Activated naive CD4-positive, alpha-beta T cell (primary cell): ENCODE results near the gene SMIM22.

ENCODE experiments used
- DNase-seq, 4 experiments: peaks; one replicate each; lab custom pipeline; 2025; lab: John Stamatoyannopoulos, UW

Gene SMIM22

DNA sequence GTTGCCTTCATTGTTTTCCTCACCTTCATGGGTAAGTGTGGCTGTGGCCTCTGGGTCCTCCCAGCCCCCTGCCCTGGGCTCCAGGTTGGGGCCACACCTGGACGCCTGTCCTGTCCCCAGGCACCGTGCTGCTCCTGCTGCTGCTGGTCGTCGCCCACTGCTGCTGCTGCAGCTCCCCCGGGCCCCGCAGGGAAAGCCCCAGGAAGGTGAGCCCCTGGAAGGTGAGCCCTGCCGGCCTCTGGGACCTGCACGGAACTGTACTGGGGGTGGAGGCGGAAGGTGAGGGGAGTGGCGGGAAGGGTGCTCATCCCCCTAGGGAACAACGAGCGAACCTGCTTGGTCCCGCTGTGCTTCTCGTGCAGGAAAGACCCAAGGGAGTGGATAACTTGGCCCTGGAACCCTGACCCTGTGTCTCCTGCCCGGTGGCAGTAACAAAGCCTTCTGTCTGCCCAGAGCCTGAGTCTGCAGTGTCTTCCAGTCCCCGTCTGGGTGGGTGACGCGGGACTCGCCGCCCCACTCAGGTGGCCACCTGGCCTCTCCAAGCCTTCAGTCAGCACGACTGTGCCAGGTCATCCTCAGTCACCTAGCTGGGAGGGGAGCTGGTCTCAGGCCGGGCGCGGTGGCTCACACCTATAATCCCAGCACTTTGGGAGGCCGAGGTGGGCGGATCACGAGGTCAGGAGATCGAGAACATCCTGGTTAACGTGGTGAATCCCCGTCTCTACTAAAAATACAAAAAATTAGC lies 831 bp downstream of the SMIM22 start:
- DNase-seq = no peak

DNA sequence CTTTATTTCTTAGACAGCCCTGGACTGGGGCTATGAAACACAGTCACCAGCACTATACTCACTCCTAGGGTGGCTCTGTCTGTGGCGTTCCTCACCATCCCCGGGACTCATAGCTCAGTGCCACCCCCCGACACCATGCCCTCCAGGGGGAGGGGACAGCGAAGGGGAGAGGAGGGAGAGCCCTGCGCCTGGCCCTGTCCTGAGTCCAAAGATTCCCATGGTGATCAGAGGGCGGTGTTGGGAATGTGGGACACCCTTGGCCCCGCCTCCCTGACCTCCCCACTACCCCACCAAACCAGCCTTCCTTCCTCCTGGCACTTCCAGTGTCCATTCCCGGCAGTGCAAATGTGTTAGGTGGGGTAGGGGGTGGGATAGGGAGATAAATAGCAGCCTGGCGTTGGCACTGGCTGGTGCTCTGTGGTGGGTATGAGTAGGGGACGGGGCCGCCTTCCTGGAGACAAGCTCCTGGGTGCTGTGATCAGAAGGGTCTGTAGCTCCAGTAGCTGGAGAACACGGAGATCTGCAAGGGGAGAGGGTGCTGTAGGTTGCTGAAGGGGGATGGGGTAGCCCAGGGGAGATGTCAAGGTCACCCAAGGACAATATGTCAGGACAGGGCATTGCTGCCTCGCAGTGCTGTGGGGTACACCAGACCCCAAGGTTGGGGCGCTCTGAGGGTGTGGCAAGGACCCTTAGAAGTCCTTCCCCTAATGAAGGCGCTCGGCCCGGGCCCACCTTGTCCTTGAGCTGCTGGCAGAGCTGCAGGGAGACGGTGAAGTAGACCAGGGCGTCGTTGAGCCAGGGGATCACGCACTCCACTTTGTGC lies 2.0 kb downstream of the SMIM22 start:
- no peak for DNase-seq

DNA sequence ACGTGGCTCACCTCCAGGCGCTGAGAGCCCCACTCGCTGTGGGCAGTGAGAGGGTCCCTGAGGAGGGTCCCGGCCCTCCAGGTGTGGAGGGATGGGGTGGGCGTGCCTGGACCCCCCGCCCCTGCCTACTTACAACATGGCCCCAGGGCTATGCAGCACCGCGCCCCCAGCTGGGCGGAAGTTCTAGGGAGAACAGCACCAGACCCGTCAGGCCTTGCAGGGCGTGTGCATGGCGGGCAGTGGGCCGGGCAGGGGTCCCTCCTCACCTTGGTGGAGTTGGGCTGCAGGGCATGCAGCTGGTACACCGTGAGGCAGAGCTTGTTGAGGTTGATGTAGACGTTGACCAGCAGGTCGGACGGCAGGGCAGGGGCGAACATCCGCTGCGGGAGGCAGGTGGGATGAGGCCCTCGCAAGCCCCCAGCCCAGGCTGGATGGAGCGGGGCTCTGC lies 2.7 kb downstream of the SMIM22 start:
- DNase-seq = no peak

GRCh38 chr16:4798456-4798855 lies 3.3 kb downstream of the SMIM22 start:
- DNase-seq = no peak

GRCh38 chr16:4799171-4799855 lies 4.1 kb downstream of the SMIM22 start:
- DNase-seq = no peak

DNA sequence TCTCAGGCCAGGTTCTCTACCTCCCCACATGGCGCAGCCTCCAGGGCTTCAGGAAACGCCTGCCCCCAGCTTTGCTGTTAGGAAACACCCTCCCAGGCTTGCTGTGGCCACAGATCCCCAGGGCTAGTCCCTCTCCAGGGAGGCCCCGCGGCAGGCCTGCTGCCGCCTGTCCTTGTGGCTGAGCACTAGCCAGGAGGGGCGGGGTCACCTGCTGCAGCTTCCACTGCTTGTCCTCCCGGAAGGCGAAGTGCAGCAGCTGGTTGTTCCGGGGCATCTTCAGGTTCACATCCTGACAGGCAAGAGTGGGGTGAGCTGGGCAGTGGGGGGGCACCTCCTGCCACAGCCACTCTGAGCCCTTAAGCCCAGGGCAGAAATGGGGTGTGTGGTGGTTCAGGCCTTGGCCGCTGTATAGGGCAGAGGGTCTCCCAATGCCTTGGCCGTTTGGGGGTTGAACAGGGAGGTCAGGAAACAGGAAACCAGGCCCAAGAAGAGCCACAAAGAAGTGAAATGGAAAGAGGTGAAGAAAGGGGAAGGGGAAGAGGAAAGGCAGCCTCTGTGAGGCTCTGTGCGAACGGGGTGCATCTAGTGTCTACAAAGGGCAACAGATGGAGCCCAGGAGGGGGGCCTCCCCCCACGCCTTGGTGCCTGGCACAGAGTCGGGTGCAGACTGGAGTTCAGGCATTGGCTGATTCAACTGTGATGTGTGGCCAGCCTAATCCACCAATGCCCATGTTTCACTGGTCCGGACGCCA lies 5.3 kb downstream of the SMIM22 start:
- no peak for DNase-seq

- no peak for DNase-seq
Measured at GRCh38 chr16:4801051-4801961, 6.1 kb downstream of the SMIM22 start.

- peak; percentile 40 to 79 (median 58) for DNase-seq
Measured at GRCh38 chr16:4801962-4802658, 6.9 kb downstream of the SMIM22 start, which contains the start of gene ROGDI. Gene ROGDI (minus strand): TSS chr16:4802633. CDS start chr16:4802571, 62 bp downstream.

DNA sequence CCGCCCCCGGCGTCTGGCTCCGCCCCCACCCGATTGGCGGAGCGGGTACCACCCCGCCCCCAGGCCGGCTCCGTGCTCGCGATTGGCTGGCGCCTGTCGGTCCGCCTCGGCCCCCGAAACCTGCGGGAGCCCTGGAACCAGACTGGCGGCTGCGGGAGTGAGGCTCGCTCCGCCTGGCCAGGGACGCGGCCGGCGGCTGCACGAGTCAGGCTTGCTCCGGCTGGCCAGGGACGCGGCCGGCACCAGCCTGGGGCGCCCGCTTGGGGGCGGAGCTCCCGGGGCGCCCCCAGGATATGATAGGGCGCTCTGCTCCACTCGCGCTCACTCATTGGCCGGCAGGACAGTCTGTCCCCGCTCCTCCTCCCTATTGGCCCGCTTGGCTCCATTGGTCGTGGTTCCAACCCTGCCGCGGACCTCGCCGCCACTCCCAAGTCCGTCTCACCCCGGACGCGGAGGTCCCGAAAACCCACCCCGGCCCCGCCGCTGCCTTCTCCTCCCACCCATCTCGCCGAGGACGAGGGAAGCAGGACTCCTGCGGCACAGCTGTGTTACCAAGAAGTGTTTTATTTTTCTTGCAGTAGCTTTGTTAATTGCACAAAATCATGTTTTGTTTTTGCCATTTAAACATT lies 7.6 kb downstream of the SMIM22 start:
- peak; percentile 69 to 88 (median 76) for DNase-seq

DNA sequence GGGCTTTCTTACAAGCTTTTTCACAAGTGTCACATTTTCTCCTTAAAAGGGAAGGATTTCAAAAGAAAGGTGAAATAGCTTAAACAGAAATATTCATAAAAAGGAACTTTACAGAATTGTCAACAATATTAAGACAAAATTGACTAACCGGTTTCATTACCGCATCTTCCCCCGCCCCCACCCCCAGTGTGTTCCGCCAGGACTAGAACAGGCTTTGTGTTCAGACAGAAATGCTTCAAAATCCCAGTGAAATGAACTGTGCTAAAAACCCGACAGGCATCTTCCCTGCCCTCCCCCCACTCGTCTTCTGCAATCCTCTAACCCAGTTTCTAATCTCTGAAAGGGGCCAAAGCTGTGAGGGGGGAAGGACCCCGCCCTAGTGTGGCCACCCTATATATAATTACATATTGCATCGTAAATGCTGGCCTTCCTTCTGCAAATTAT lies 8.3 kb downstream of the SMIM22 start:
- no peak for DNase-seq

DNA sequence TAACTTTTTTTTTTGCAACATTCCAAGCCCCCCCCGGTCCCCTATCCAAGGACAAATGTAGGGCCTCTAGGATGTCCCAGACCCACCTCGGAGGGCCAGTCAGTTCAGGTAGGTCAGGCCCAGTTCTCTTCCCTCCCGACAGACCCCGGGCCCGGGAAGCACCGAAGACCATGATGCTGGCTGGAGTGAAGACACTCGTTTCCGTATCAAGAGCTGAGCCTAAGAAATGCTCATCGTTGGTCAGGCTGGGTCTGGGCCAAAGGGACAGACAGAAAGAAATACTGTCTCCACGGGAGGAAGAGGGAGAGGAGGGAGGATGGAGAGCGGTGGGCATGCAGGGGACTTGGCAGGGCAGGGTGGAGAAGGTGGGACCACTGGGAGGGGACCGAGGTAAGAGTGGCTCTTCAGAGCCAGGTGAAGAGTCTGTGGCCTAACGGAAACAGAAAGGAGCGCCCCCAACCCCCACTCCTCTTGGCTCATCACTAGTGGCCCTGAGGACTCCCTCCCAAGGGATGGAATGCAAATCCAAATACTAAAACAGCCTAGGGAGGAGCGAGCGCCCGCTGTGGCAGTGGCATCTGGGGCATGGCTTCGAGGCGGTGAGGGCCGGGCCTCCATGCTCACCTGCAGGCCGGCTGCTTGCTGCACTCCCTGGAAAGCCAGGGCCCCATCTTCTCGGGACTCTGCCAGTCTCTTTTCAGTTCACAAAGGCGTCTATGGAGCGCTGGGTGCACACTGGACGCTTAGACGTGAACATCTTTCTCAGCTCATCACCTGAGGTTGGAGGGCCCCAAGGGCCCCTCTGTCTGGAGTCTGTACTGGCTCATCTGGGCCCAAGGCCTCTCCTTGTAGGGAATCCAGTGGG lies 9.0 kb downstream of the SMIM22 start:
- no peak for DNase-seq

DNA sequence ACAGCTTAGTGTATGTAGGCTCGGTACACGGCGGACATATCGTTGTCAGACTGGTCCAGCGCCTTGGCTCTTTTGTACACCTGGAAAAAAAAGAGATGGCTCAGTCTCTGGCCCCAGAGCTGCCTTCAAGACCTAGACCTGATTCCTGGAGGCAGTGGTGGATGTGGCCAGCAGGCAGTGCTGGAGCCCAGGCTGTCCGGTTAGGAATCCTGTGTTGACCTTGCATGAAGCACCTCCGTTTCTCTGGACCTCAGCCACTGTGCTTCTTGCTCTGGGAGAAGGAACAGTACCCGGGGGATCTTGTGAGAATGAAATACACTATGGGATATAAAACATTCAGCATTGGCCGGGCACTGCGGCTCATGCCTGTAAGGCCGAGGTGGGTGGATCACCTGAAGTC lies 10.1 kb downstream of the SMIM22 start:
- DNase-seq = no peak

DNA sequence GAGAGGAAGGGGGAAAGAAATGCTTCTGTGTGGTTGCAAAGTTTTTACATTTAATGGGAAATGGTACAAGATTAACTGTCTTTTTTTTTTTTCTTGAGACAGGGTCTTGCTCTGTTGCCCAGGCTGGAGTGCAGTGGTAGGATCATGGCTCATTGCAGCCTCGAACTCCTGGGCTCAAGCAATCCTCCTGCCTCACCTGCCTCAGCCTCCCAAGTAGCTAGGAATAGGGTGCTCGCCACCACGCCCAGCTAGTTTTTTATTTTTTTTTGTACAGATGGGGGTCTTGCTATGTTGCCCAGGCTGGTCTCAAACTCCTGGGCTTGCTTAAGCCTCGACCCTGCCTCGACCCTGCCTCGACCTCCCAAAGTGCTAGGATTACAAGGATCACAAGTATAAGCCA lies 11.1 kb downstream of the SMIM22 start:
- no peak for DNase-seq

DNA sequence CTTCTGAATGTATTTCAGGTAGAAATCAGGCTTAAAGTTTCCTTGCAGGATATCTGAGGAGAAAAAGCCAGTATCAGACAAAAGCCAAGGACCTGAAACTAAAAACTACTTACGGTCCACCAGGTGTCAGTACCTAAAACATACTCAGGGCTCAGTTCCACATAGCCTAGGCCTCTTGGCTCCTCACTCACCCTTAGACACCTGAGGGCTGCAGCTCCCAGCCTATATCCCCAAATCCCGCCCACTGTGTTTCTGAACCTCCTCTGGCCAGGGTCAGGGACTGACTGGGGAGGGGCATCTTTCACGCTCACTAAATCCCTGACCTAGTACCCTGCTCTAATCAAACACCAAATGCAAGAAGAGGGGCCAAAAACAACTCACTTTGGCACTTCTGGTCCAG lies 16.1 kb downstream of the SMIM22 start:
- DNase-seq = no peak

DNA sequence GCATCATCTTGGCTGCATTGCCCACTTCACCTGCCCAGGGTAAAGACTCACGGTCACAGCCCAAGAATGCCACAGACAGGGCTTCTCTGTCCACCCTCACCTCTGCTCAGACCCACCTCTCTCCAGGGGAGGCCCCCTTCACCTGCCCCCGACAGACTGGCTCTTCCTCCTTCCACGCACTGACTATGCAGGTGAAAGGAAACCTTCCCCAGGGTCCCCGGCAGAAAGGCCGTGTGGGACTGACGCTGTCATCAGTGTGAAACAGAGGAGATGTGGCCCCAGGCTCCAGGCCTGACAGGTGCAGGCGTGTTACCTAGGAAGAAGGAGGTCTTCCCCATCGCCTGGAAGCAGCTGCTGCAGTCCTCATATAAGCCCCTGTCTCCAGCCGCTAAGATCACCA lies 16.6 kb downstream of the SMIM22 start:
- DNase-seq = no peak

- DNase-seq = no peak
Measured at GRCh38 chr16:4813251-4814003, 18.3 kb downstream of the SMIM22 start.

- DNase-seq = no peak
Measured at GRCh38 chr16:4814046-4814445, 18.9 kb downstream of the SMIM22 start.
